CD4-positive, CD25-positive, alpha-beta regulatory T cell (primary cell): Measurements from ENCODE around the gene BCL6. TPM values are rescaled to one million over a fixed set of nuclear protein-coding genes. Genes with fewer than 3 reads are reported as not detected.

Source experiments
- ATAC-seq, 2 donors: fragments of 150-1000 bp; cut with Tn5 transposase; one replicate each; pipeline ENCODE4 v1.10.0; 2021; ENCODE audit warnings: low read depth in 2 of 2, moderate number of reproducible peaks in 2 of 2, moderate library complexity in 1 of 2
- DNase-seq, 3 donors: peaks; one replicate each; pipeline versions ENCODE4 v3.0.0 to v3.0.0-alpha.2; 2012 to 2022; ENCODE audit warnings: mixed read lengths in 1 of 3
- H3K27ac ChIP-seq: one replicate; pipeline ENCODE4 v1.7.0; 2013; ENCODE audit warnings: mild to moderate bottlenecking, low read length; ENCODE audit not compliant: insufficient read depth, poor library complexity, severe bottlenecking
- H3K27me3 ChIP-seq: one replicate; pipeline ENCODE4 v1.7.0; 2013; ENCODE audit warnings: low read length; ENCODE audit not compliant: control insufficient read depth, insufficient read depth
- H3K36me3 ChIP-seq: one replicate; pipeline ENCODE4 v1.7.0; 2013; ENCODE audit warnings: mild to moderate bottlenecking, low read length, moderate library complexity; ENCODE audit not compliant: control insufficient read depth, insufficient read depth
- H3K4me1 ChIP-seq: 2 replicates; pipeline ENCODE4 v1.7.0; 2013; ENCODE audit warnings: mild to moderate bottlenecking, low read length; ENCODE audit not compliant: insufficient read depth, control insufficient read depth, poor library complexity, severe bottlenecking
- H3K4me3 ChIP-seq: one replicate; pipeline ENCODE4 v1.7.0; 2013; ENCODE audit warnings: low read depth, mild to moderate bottlenecking, low read length, moderate library complexity
- H3K9me3 ChIP-seq, 2 experiments: 1 replicate in 1 of 2; 2 replicates in 1 of 2; pipeline ENCODE4 v1.7.0; 2013; ENCODE audit warnings: low read length in 2 of 2, mild to moderate bottlenecking in 1 of 2, moderate library complexity in 1 of 2; ENCODE audit not compliant: control insufficient read depth in 2 of 2
- H3K27ac Mint-ChIP-seq, 3 donors: one replicate each; pipeline ENCODE4 v1.8.0; 2020 to 2022; ENCODE audit warnings: mild to moderate bottlenecking in 3 of 3, mixed read lengths in 3 of 3, moderate library complexity in 2 of 3
- H3K27me3 Mint-ChIP-seq: one replicate; pipeline ENCODE4 v1.8.0; 2022; ENCODE audit warnings: mild to moderate bottlenecking, mixed read lengths
- H3K36me3 Mint-ChIP-seq: one replicate; pipeline ENCODE4 v1.8.0; 2020; ENCODE audit warnings: mixed read lengths
- H3K4me1 Mint-ChIP-seq, 4 donors: one replicate each; pipeline ENCODE4 v1.8.0; 2020 to 2022; ENCODE audit warnings: mixed read lengths in 4 of 4, mild to moderate bottlenecking in 1 of 4
- H3K4me3 Mint-ChIP-seq, 4 donors: one replicate each; pipeline ENCODE4 v1.8.0; 2020 to 2022; ENCODE audit warnings: mild to moderate bottlenecking in 4 of 4, mixed read lengths in 4 of 4, moderate library complexity in 3 of 4
- H3K9me3 Mint-ChIP-seq, 7 donors: one replicate each; pipeline ENCODE4 v1.8.0; 2020 to 2022; ENCODE audit warnings: mixed read lengths in 7 of 7, mild to moderate bottlenecking in 3 of 7, moderate library complexity in 2 of 7
- polyA plus RNA-seq, 4 donors: library from polyadenylated mRNA; unstranded; fragments of 300-500 nt; fragmentation: Illumina TruSeq; gene quantifications; one replicate each; pipeline ENCODE4 v1.2.3, GENCODE V29; 2021
- total RNA-seq: library from RNA; stranded (reverse); gene quantifications from one replicate; pipeline ENCODE4 v1.2.3, GENCODE V29; 2022

BCL6 gene
- total and polyA plus RNA-seq, 5 donors from 2014 or later = 1.8 to 39.6 (median 2.6) TPM

- H3K4me3 ChIP-seq = no peak overlapping the region
- H3K9me3 ChIP-seq = no peaks in the 10 kb centered on the region
- H3K36me3 Mint-ChIP-seq = peaks cover 28% of the 10 kb centered on the region
- H3K27me3 ChIP-seq = no peaks in the 10 kb centered on the region
- H3K27ac Mint-ChIP-seq = no peak overlapping the region
- H3K4me3 Mint-ChIP-seq = no peak overlapping the region
- H3K27me3 Mint-ChIP-seq = peaks cover 4% of the 10 kb centered on the region
- peaks cover 22% of the 10 kb centered on the region for H3K36me3 ChIP-seq
- ATAC-seq (no peak), DNase-seq (no peak)
- H3K27ac ChIP-seq = no peak overlapping the region
- H3K4me1 Mint-ChIP-seq = peaks cover 2 to 8% (median 6%) of the 10 kb centered on the region in 4 donors
- no peaks in the 10 kb centered on the region for H3K4me1 ChIP-seq
- no peaks in the 10 kb centered on the region for H3K9me3 Mint-ChIP-seq
Measured at GRCh38 chr3:187718802-187719201, 26.5 kb downstream of the BCL6 start.

GRCh38 chr3:187717572-187717971 is 27.7 kb downstream of the BCL6 start:
- H3K9me3 ChIP-seq = no peaks in the 10 kb centered on the region
- Mint-ChIP-seq H3K27me3 (peaks cover 4% of the 10 kb centered on the region), H3K4me1 (peaks cover 2 to 11% (median 6%) of the 10 kb centered on the region in 4 donors), H3K27ac (no peak overlapping the region), H3K4me3 (no peak overlapping the region), H3K36me3 (peaks cover 19% of the 10 kb centered on the region), H3K9me3 (no peaks in the 10 kb centered on the region)
- H3K4me1 ChIP-seq = no peaks in the 10 kb centered on the region
- no peak overlapping the region for H3K27ac ChIP-seq
- ATAC-seq (no peak), DNase-seq (no peak)
- no peak overlapping the region for H3K4me3 ChIP-seq
- H3K27me3 ChIP-seq = no peaks in the 10 kb centered on the region
- peaks cover 11% of the 10 kb centered on the region for H3K36me3 ChIP-seq

- peak; percentile 82 to 86 for ATAC-seq
- H3K27ac ChIP-seq = no peak overlapping the region
- H3K4me1 Mint-ChIP-seq = peaks cover 2 to 11% (median 6%) of the 10 kb centered on the region in 4 donors
- H3K27me3 Mint-ChIP-seq = peaks cover 4% of the 10 kb centered on the region
- H3K4me3 Mint-ChIP-seq = no peak overlapping the region
- H3K9me3 ChIP-seq = no peaks in the 10 kb centered on the region
- no peaks in the 10 kb centered on the region for H3K36me3 ChIP-seq
- H3K9me3 Mint-ChIP-seq = no peaks in the 10 kb centered on the region
- no peaks in the 10 kb centered on the region for H3K36me3 Mint-ChIP-seq
- peak; percentile 53 to 82 (median 70) for DNase-seq
- H3K27ac Mint-ChIP-seq = peak overlapping the region in 1 of 3 donors; percentile 61
- H3K27me3 ChIP-seq = no peaks in the 10 kb centered on the region
- H3K4me3 ChIP-seq = no peak overlapping the region
- no peaks in the 10 kb centered on the region for H3K4me1 ChIP-seq
Measured at GRCh38 chr3:187714404-187714979, 30.8 kb downstream of the BCL6 start.

- Mint-ChIP-seq H3K27ac (peak overlapping the region in 1 of 3 donors; percentile 31), H3K9me3 (no peaks in the 10 kb centered on the region), H3K4me3 (no peak overlapping the region), H3K36me3 (no peaks in the 10 kb centered on the region), H3K4me1 (peaks cover 2 to 11% (median 6%) of the 10 kb centered on the region in 4 donors), H3K27me3 (peaks cover 4% of the 10 kb centered on the region)
- ATAC-seq (peak; percentile 27 to 67), DNase-seq (peak in 2 of 3 donors; percentile 40 to 72)
- H3K36me3 ChIP-seq = no peaks in the 10 kb centered on the region
- no peak overlapping the region for H3K4me3 ChIP-seq
- H3K4me1 ChIP-seq = no peaks in the 10 kb centered on the region
- H3K9me3 ChIP-seq = no peaks in the 10 kb centered on the region
- H3K27ac ChIP-seq = no peak overlapping the region
- H3K27me3 ChIP-seq = no peaks in the 10 kb centered on the region
Measured at GRCh38 chr3:187713504-187713903, 31.8 kb downstream of the BCL6 start.

GRCh38 chr3:187709155-187709554 is 36.1 kb downstream of the BCL6 start:
- no peak for ATAC-seq
- H3K4me1 ChIP-seq = no peaks in the 10 kb centered on the region
- H3K36me3 ChIP-seq = no peaks in the 10 kb centered on the region
- Mint-ChIP-seq H3K27ac (no peak overlapping the region), H3K4me3 (no peak overlapping the region), H3K36me3 (no peaks in the 10 kb centered on the region), H3K4me1 (peaks cover 0 to 7% (median 3%) of the 10 kb centered on the region in 4 donors), H3K9me3 (no peaks in the 10 kb centered on the region), H3K27me3 (peaks cover 6% of the 10 kb centered on the region)
- no peak for DNase-seq
- H3K27me3 ChIP-seq = no peaks in the 10 kb centered on the region
- no peak overlapping the region for H3K27ac ChIP-seq
- H3K9me3 ChIP-seq = no peaks in the 10 kb centered on the region
- H3K4me3 ChIP-seq = no peak overlapping the region

- no peak for ATAC-seq
- Mint-ChIP-seq H3K27me3 (peaks cover 6% of the 10 kb centered on the region), H3K4me3 (no peak overlapping the region), H3K4me1 (peaks cover 0 to 2% (median 0%) of the 10 kb centered on the region in 4 donors), H3K9me3 (no peaks in the 10 kb centered on the region), H3K27ac (no peak overlapping the region), H3K36me3 (no peaks in the 10 kb centered on the region)
- no peaks in the 10 kb centered on the region for H3K36me3 ChIP-seq
- H3K27ac ChIP-seq = no peak overlapping the region
- DNase-seq = no peak
- no peaks in the 10 kb centered on the region for H3K9me3 ChIP-seq
- H3K27me3 ChIP-seq = no peaks in the 10 kb centered on the region
- no peaks in the 10 kb centered on the region for H3K4me1 ChIP-seq
- H3K4me3 ChIP-seq = no peak overlapping the region
Measured at GRCh38 chr3:187708696-187709095, 36.6 kb downstream of the BCL6 start.

GRCh38 chr3:187706971-187707370 is 38.3 kb downstream of the BCL6 start:
- H3K4me1 Mint-ChIP-seq = no peaks in the 10 kb centered on the region
- Histone ChIP-seq H3K36me3 (no peaks in the 10 kb centered on the region), H3K9me3 (no peaks in the 10 kb centered on the region), H3K4me1 (no peaks in the 10 kb centered on the region), H3K27me3 (no peaks in the 10 kb centered on the region), H3K27ac (no peak overlapping the region), H3K4me3 (no peak overlapping the region)
- ATAC-seq = no peak
- no peaks in the 10 kb centered on the region for H3K36me3 Mint-ChIP-seq
- H3K4me3 Mint-ChIP-seq = no peak overlapping the region
- peaks cover 6% of the 10 kb centered on the region for H3K27me3 Mint-ChIP-seq
- H3K27ac Mint-ChIP-seq = no peak overlapping the region
- no peak for DNase-seq
- H3K9me3 Mint-ChIP-seq = no peaks in the 10 kb centered on the region

- no peak for DNase-seq
- no peaks in the 10 kb centered on the region for H3K27me3 ChIP-seq
- H3K4me3 ChIP-seq = no peak overlapping the region
- no peaks in the 10 kb centered on the region for H3K36me3 ChIP-seq
- no peaks in the 10 kb centered on the region for H3K9me3 ChIP-seq
- H3K27ac Mint-ChIP-seq = no peak overlapping the region
- no peaks in the 10 kb centered on the region for H3K9me3 Mint-ChIP-seq
- ATAC-seq = no peak
- H3K27ac ChIP-seq = no peak overlapping the region
- no peaks in the 10 kb centered on the region for H3K36me3 Mint-ChIP-seq
- no peaks in the 10 kb centered on the region for H3K4me1 Mint-ChIP-seq
- no peak overlapping the region for H3K4me3 Mint-ChIP-seq
- H3K27me3 Mint-ChIP-seq = peaks cover 11% of the 10 kb centered on the region
- H3K4me1 ChIP-seq = no peaks in the 10 kb centered on the region
Measured at GRCh38 chr3:187705164-187705563, 40.1 kb downstream of the BCL6 start.
